Skeletal muscle cell (primary cell): ENCODE data around the gene CPNE2.

Experiments used
- DNase-seq: peaks from one replicate; pipeline ENCODE4 v3.0.0-alpha.2; 2010; ENCODE audit warnings: low read depth
- H3K4me3 ChIP-seq: 2 replicates; pipeline ENCODE4 v1.5.1; 2011; ENCODE audit warnings: low read depth, mild to moderate bottlenecking, control low read depth, low read length, moderate library complexity

CPNE2 gene

DNA sequence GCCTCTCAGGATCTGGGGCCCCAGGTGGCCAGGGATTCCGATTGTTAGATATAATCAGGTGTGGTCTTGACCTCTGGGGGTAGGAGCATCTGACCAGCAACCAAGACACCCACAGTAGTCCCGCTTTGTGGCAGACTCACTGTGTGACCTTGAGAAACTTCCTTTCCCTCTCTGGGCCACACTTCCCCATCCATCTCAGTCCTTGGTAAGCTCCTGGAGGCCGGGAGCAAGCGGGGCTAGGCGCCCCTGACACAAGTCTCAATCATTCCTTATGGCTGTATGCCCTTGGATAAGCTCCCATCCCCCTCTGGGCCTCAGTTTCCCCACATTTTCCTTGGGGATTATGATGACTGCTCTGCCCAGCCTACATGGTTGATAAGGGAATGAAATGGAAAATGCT, 21.3 kb downstream of the CPNE2 start:
- no peak overlapping the region for H3K4me3 ChIP-seq
- DNase-seq, result no peak

GRCh38 chr16:57115168-57115513, 22.8 kb downstream of the CPNE2 start:
- H3K4me3 ChIP-seq, result no peak overlapping the region
- DNase-seq, result peak; percentile 13

GRCh38 chr16:57115514-57116182, 23.3 kb downstream of the CPNE2 start:
- H3K4me3 ChIP-seq, result no peak overlapping the region
- no peak for DNase-seq

GRCh38 chr16:57118461-57119084, 26.2 kb downstream of the CPNE2 start:
- H3K4me3 ChIP-seq, result no peak overlapping the region
- no peak for DNase-seq

- H3K4me3 ChIP-seq, result no peak overlapping the region
- no peak for DNase-seq
Measured at GRCh38 chr16:57123216-57123973, 31.0 kb downstream of the CPNE2 start.

DNA sequence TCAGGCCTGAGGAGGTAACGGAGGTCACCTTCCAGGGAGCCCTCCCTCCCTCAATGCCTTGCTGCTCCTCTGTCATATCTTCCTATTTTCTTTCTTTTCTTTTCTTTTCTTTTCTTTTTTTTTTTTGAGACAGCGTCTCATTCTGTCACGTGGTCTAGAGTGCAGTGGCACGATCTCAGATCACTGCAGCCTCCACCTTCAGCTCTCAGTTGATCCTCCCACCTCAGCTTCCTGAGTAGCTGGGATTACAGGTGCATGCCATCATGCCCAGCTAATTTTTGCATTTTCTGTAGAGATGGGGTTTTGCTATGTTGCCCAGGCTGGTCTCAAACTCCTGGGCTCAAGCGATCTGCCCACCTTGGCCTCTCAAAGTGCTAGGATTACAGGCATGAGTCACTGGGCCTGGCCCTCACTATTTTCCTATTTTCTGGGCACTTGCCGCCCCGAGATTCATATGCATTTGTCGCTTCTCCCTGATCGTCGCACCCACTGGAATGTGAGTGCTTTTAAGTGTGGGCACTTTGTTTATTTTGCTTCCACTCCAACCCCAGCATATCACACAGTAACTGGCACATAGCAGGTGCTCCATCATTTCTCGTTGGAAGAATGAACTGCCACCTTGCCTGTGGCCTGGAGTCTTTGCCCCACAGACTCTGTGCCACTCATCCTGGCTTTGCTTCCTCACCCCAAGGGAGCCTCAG, 31.7 kb downstream of the CPNE2 start:
- no peak for DNase-seq
- H3K4me3 ChIP-seq, result no peak overlapping the region

GRCh38 chr16:57125376-57125775, 33.0 kb downstream of the CPNE2 start:
- no peak for DNase-seq
- H3K4me3 ChIP-seq, result no peak overlapping the region

DNA sequence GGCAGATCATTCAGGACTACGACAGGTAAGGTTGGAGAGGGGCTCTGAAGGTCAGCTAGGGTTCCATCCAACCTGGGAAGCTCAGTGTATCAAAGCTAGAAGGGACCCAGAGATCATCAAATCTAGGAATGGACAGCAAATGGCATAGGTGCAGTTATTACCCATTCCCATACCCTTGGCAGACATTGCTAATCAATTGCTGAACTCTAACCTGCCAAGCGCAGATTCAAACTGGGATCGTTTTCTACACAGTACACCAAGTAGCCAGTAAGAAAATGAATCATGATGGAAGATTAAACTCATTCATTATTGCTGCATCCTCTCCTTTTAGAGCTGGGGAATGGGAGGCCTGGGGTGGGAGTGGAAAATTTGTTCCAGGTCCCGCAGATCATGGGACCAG, 33.6 kb downstream of the CPNE2 start:
- no peak overlapping the region for H3K4me3 ChIP-seq
- no peak for DNase-seq

GRCh38 chr16:57126411-57126810, 34.0 kb downstream of the CPNE2 start:
- no peak overlapping the region for H3K4me3 ChIP-seq
- no peak for DNase-seq

DNA sequence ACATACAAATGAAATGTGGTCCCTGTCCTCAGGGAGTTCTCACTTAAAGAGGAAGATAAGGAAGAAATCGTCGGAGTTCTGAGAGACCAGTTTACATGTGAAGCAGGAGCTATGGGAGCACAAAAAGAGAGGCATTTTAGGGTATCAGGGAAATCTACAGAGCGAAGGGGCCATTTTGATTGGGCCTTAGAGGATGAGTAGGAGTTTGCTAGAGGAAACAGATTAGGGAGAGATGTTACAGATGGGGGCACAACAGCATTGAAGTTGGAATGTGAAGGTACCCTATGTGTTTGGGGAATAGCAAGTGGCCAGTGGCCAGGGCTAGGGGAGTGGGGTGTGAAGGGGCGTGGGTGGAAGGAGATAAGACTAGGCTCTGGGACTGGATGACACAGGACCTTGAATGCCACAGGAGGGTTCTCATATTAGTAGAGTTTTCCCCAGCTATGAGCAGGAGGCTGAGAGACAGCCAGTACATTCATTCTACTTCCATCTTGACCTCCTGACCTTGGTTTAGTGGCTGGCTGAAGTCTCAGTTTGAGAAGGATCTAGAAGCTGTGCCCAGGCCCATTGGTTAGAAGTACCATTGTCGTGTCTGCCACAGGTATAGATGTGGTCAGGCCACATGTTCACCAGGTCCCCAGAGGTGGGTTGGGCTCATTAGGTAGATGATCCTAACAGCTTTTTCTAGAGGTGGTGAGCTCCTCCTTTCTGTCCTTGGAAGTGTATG, 34.8 kb downstream of the CPNE2 start:
- no peak for DNase-seq
- H3K4me3 ChIP-seq, result no peak overlapping the region

DNA sequence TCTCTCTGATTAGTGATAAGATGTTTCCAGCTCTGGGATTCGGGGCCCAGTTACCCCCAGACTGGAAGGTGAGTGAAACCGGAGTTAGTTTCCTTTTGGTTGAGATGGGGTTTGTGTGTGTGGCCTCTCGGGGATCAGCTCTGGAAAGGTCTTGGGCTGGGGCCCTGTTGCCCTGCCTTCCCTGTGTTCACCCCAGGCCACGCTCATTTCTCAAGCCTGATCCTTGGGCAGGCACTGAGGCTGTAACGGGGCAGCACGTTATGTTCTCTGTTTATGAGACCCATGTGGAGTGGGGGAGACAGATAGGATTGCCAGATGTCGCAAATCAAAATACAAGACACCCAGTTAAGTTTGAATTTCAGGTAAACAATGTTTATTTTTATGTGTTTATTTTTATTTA, 35.5 kb downstream of the CPNE2 start:
- no peak for DNase-seq
- H3K4me3 ChIP-seq, result no peak overlapping the region

- DNase-seq, result no peak
- H3K4me3 ChIP-seq, result no peak overlapping the region
Measured at GRCh38 chr16:57128771-57129389, 36.5 kb downstream of the CPNE2 start.

DNA sequence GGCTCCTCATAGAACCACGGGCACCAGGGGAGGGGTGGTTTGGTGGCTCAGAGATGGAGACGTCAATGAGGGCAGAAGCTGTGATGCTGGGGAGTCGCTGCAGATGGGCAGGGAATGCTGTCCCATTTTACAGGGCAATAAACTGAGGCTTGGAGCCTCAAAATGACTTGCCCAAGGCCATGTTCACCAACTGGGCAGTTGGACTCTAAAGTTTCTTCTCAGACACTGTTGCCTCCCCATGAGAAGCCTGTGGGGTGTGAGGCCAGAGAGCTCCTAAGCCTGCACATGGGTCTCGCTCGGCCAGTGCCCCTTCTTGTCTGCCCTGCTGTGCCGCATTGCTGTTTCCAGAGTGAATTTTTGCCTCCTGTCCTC, 38.6 kb downstream of the CPNE2 start:
- no peak overlapping the region for H3K4me3 ChIP-seq

GRCh38 chr16:57131351-57131970, 39.1 kb downstream of the CPNE2 start:
- no peak overlapping the region for H3K4me3 ChIP-seq
- DNase-seq, result no peak

More for the DNA sequence above, 38.6 kb downstream of the CPNE2 start:
- DNase-seq, result no peak

DNA sequence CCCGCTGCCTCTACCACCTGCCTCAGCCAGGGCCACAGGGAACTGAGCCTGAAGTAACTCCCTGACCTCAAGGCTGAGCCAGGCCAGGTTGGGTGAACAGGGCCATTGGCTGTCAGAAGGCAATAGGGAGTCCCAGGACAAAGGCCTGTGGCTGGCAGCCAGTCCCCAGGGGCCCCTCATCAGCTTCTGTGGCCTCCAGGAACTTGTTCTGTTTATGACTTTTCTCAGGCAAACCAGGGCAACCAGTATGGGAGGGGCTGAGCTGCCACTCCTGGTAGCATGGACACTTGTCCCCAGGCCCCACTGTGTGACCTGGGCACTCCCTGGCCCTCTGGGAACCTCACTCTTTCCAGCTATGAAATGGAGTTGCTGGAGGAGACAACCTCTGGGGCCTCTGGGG, 40.1 kb downstream of the CPNE2 start:
- H3K4me3 ChIP-seq, result no peak overlapping the region

GRCh38 chr16:57133031-57133430, 40.6 kb downstream of the CPNE2 start:
- H3K4me3 ChIP-seq, result no peak overlapping the region
- no peak for DNase-seq

More for the DNA sequence above, 40.1 kb downstream of the CPNE2 start:
- no peak for DNase-seq

- DNase-seq, result no peak
- no peak overlapping the region for H3K4me3 ChIP-seq
Measured at GRCh38 chr16:57133886-57134285, 41.5 kb downstream of the CPNE2 start.

DNA sequence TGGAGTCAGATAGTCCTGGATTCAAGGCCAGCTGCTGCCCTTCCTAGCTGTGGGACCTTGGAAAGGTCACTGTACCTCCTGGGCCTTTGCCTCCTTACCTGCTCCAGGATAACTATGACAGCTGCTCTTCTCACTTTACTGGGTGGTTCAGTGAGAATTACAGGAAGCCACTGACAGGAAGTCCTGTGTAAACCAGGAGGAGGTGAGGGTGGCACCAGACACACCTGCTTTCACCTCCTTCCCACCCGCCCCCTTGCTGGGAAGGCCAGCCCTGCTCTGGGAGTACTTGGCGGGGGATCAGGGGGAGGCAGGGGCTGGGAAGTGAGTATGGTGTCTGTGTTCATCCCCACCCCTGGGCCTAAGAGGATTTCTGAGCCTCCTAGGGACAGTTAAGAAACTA, 42.6 kb downstream of the CPNE2 start:
- no peak overlapping the region for H3K4me3 ChIP-seq
- DNase-seq, result no peak

DNA sequence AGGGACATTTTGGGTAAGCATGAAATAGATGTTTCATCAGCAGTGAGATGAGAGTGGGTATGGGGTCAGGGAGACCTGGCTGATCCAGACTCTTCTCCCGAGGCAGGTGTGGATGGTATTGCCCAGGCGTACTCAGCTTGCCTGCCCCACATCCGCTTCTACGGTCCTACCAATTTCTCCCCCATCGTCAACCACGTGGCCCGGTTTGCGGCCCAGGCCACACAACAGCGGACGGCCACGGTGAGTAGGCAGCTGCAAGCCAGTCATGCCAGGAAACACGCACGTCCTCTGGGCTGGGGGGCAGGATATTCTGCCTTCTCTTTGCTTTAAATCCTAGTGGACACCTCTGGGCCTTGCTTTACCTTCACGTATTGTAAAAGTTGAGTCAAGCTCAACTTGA, 44.7 kb downstream of the CPNE2 start:
- no peak overlapping the region for H3K4me3 ChIP-seq

More for the DNA sequence above, 44.7 kb downstream of the CPNE2 start:
- no peak for DNase-seq
